GM13976 (cell line): ENCODE data around the gene ZFX.

ENCODE experiments used
- DNase-seq: peaks from one replicate; pipeline ENCODE4 v3.0.0; 2012; ENCODE audit warnings: low spot score
- in situ Hi-C: fragments of 300-500 bp; cut with MboI; formaldehyde crosslinking; loops from one replicate; pipeline ENCODE4 v1.12.0; 2022; ENCODE audit warnings: low sequenced_read_pairs, mixed read lengths, inconsistent platforms; ENCODE audit not compliant: unreplicated experiment
- TF ChIP-seq, protein P1 (sequence below): IDR thresholded peaks from 2 replicates; pipeline ENCODE4 v1.5.1; 2012; ENCODE audit warnings: borderline replicate concordance, mild to moderate bottlenecking; ENCODE audit not compliant: insufficient read depth; ENCODE audit errors: extremely low read depth, missing control alignments, control extremely low read depth

ZFX gene

DNA sequence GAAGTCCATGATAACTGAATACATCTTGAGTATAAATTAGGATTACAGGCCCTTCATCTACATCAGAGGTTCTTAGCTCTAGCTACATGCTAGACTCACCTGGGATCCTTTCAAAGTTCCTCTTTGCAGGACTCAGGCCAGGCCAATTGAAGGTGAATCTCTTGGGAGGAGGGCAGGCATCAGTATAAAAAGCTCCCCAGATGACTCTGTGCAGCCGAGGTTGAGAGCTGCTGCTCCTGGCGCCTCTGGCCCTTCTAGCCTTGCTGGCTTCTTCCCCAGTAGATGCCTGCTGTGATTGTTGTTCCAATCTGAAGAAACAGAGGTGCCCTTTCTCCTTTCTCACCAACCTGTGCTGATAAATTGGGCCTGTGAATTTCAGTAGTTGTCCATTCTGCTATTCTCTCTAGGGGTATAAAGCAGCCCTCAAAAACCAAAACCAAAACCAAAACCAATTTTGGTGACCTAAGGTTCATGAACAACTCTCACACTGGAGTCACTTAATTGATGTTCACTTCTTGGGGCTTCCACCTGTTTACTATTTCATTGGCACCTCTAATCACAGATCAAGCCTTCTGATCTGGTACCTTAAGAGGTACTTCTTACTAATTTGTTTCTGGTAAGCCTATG, 85.7 kb downstream of the ZFX start:
- in situ Hi-C loops, result loop anchor here (25.0 kb wide), 3 partner anchors 148 to 548 kb away; partner anchors contain the start of genes APOO and CXorf58

DNA sequence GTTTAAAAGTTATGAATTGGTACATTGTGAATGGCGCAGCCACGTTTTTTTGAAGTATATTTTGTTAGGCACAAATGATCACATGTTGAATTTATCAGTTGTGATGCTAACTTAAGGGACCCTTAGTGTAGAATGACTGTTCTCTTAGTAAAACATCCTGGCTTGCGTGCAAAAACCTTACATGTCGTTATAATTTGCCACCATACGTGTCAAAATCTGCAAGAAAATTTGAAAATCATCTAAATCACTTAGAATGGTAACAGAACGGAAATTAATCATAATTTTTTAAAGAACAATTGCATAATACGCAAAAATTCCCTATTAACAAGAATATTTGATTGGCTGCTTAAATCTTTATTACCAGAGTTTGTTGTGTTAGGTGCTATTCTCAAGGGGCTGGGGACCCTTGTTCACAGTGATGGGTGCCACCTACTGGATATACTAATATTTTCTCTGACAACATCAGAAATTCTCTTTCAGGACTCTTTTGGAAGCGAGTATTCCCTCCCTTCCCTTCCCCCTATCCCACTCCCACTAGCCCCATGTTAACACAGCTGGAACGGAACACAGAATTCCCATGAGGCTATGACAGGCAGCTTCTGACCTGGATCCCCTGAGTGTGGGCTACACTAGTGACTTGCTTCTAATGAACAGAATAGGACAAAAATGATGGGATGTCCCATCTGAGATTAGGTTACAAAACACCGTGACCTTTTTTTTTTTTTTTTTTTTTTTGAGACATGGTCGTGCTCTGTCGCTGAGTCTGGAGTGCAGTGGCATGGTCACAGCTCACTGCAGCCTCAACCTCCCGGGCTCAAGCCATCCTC, 92.5 kb downstream of the ZFX start:
- in situ Hi-C loops, result loop anchor here (25.0 kb wide), 3 partner anchors 155 to 555 kb away; partner anchors contain the start of genes APOO and CXorf58
- TF ChIP-seq, protein P1, sequence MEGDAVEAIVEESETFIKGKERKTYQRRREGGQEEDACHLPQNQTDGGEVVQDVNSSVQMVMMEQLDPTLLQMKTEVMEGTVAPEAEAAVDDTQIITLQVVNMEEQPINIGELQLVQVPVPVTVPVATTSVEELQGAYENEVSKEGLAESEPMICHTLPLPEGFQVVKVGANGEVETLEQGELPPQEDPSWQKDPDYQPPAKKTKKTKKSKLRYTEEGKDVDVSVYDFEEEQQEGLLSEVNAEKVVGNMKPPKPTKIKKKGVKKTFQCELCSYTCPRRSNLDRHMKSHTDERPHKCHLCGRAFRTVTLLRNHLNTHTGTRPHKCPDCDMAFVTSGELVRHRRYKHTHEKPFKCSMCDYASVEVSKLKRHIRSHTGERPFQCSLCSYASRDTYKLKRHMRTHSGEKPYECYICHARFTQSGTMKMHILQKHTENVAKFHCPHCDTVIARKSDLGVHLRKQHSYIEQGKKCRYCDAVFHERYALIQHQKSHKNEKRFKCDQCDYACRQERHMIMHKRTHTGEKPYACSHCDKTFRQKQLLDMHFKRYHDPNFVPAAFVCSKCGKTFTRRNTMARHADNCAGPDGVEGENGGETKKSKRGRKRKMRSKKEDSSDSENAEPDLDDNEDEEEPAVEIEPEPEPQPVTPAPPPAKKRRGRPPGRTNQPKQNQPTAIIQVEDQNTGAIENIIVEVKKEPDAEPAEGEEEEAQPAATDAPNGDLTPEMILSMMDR, result peak; percentile 29
- DNase-seq, result peak; percentile 42

More for the DNA sequence above, 85.7 kb downstream of the ZFX start:
- peak; percentile 28 for DNase-seq
- TF ChIP-seq, protein P1, result no peak

DNA sequence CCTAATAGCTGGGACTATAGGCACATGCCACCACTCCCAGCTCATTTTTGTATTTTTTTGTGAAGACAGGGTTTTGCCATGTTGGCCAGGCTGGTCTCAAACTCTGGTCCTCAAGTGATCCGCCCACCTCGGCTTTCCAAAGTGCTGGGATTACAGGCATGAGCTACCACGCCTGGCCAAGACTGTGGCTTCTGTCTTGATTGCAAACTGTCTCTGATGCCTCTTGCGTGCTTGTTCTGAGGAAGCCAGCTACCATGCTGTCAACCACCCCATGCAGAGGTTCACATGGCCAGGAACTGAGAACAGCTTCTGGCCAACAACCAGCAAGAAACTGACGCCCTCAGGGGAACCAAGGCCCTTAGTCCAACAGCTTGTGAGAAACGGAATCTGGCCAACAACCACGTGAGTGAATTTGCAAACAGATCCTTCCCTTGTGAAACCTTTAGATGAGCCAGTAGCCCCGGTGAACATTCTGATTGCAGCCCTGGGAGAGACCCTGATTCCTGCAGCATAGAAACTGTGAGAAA, 93.2 kb downstream of the ZFX start:
- peak; percentile 31 for DNase-seq
- TF ChIP-seq, protein P1, result no peak
- in situ Hi-C loops, result loop anchor here (25.0 kb wide), 3 partner anchors 155 to 555 kb away; partner anchors contain the start of genes APOO and CXorf58

DNA sequence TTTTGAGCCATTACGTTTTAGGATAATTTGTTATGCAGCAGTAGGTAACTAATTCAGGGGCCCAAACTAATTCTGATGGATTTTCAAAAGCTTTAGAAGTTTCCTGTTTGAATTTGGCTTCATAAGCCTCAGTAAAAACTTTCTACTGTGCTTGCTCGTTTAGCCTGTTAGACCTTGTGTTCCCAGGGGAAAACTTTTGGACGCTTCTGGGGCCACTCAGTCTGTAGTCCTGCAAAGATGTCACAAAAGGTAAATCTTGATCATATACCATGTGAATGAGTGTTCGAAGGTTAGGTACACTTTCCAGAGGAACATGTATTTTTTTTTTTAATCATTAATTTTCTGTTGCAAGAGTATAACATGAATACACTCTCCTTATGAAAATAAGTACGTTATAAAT, 93.7 kb downstream of the ZFX start:
- TF ChIP-seq, protein P1, result no peak
- DNase-seq, result no peak
- in situ Hi-C loops, result loop anchor here (25.0 kb wide), 3 partner anchors 156 to 556 kb away; partner anchors contain the start of genes APOO and CXorf58

DNA sequence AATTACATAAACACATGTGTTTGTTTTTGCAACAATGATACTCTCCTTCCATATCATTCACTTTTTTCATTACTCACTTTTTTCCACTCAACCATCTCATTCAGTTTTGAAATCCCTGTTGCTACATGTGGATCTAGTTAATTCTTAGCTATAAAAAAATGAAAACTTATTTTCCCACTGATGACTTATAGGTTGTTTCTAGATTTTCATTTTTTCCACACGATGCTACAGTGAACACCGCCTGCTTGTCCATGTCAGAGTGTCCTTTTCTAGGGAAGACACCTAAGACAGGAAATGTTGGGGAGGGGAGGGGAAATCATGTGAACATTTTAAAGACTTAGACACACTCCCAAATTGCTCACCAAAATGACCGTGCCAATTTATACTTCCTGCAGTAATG, 94.2 kb downstream of the ZFX start:
- in situ Hi-C loops, result loop anchor here (25.0 kb wide), 3 partner anchors 156 to 556 kb away; partner anchors contain the start of genes APOO and CXorf58
- TF ChIP-seq, protein P1, result no peak
- no peak for DNase-seq

DNA sequence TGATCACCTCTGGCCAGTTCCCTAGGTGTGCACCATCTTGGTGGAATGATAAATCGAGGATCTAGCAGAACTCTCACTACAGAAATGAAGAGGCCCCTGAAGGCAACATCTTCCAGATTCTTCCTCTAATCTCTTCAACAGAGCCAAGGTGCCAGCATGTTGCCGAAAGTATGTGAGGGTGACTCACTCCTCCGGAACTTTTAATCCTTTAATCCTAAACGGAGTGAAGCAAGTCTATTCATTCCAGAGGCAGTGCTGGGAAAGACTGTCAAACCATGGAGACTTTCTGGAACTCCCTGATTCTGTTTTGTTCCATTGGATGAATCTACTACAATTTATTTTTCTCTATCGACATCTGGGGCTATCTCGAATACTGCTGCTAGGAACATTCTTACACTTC, 95.7 kb downstream of the ZFX start:
- TF ChIP-seq, protein P1, result no peak
- in situ Hi-C loops, result loop anchor here (25.0 kb wide), 3 partner anchors 158 to 558 kb away; partner anchors contain the start of genes APOO and CXorf58
- no peak for DNase-seq
